Measurements from ENCODE around the gene CD300A. TPM values are rescaled to one million over a fixed set of nuclear protein-coding genes. Genes with fewer than 3 reads are reported as not detected.
A peak's percentile ranks its signal among the peaks of the same experiment; 100 is the strongest.

CD300A gene
- total RNA-seq, 2 donors from 2014 or later = 3.9 to 7.2 TPM

GRCh38 chr17:74465378-74466110 is 890 bp upstream of the CD300A start:
- Mint-ChIP-seq H3K27me3 (ENCODE audit: low read depth) (no peaks in the 10 kb centered on the region), H3K27ac (no peak overlapping the region), H3K4me3 (no peak overlapping the region), H3K9me3 (no peaks in the 10 kb centered on the region), H3K36me3 (ENCODE audit: insufficient read depth in 2 of 2) (no peaks in the 10 kb centered on the region), H3K4me1 (ENCODE audit: low read depth) (no peaks in the 10 kb centered on the region)
- DNase-seq = no peak
- no peak for ATAC-seq (replicated peaks in 1 of 2)

GRCh38 chr17:74466828-74467184 is 372 bp downstream of the CD300A start:
- Mint-ChIP-seq H3K4me3 (peak overlapping the region in 1 of 2 donors; percentile 66), H3K27me3 (ENCODE audit: low read depth) (no peaks in the 10 kb centered on the region), H3K4me1 (ENCODE audit: low read depth) (peaks cover 10% of the 10 kb centered on the region), H3K27ac (no peak overlapping the region), H3K9me3 (no peaks in the 10 kb centered on the region), H3K36me3 (ENCODE audit: insufficient read depth in 2 of 2) (no peaks in the 10 kb centered on the region)
- DNase-seq (no peak), ATAC-seq (replicated peaks in 1 of 2) (no peak)

GRCh38 chr17:74467221-74467951 is 952 bp downstream of the CD300A start:
- peak overlapping the region in 1 of 2 donors; percentile 72 for H3K4me3 Mint-ChIP-seq
- H3K9me3 Mint-ChIP-seq = no peaks in the 10 kb centered on the region
- peak overlapping the region; percentile 8 for H3K27ac Mint-ChIP-seq
- ATAC-seq (replicated peaks in 1 of 2) (no peak), DNase-seq (no peak)
- peaks cover 10% of the 10 kb centered on the region for H3K4me1 Mint-ChIP-seq (ENCODE audit: low read depth)
- no peaks in the 10 kb centered on the region for H3K36me3 Mint-ChIP-seq (ENCODE audit: insufficient read depth in 2 of 2)
- no peaks in the 10 kb centered on the region for H3K27me3 Mint-ChIP-seq (ENCODE audit: low read depth)

- H3K4me3 Mint-ChIP-seq = no peak overlapping the region
- peaks cover 28% of the 10 kb centered on the region for H3K4me1 Mint-ChIP-seq (ENCODE audit: low read depth)
- peaks cover 11 to 14% of the 10 kb centered on the region in 2 donors for H3K36me3 Mint-ChIP-seq (ENCODE audit: insufficient read depth in 2 of 2)
- DNase-seq (no peak), ATAC-seq (replicated peaks in 1 of 2) (no peak)
- H3K27ac Mint-ChIP-seq = peak overlapping the region; percentile 8
- peaks cover 7% of the 10 kb centered on the region in 2 donors for H3K9me3 Mint-ChIP-seq
- no peaks in the 10 kb centered on the region for H3K27me3 Mint-ChIP-seq (ENCODE audit: low read depth)
Measured at GRCh38 chr17:74471341-74471740, 4.9 kb downstream of the CD300A start.

GRCh38 chr17:74472890-74473289 is 6.5 kb downstream of the CD300A start:
- no peak for ATAC-seq (replicated peaks in 1 of 2)
- Mint-ChIP-seq H3K27me3 (ENCODE audit: low read depth) (no peaks in the 10 kb centered on the region), H3K9me3 (peaks cover 9 to 14% of the 10 kb centered on the region in 2 donors), H3K4me1 (ENCODE audit: low read depth) (peaks cover 32% of the 10 kb centered on the region), H3K4me3 (no peak overlapping the region), H3K36me3 (ENCODE audit: insufficient read depth in 2 of 2) (peaks cover 11 to 20% of the 10 kb centered on the region in 2 donors), H3K27ac (no peak overlapping the region)
- DNase-seq = no peak

- Mint-ChIP-seq H3K27me3 (ENCODE audit: low read depth) (no peaks in the 10 kb centered on the region), H3K4me3 (no peak overlapping the region), H3K4me1 (ENCODE audit: low read depth) (peaks cover 36% of the 10 kb centered on the region), H3K36me3 (ENCODE audit: insufficient read depth in 2 of 2) (peaks cover 11 to 20% of the 10 kb centered on the region in 2 donors), H3K27ac (peak overlapping the region; percentile 77), H3K9me3 (peaks cover 9 to 14% of the 10 kb centered on the region in 2 donors)
- ATAC-seq (replicated peaks in 1 of 2) (no peak), DNase-seq (no peak)
Measured at GRCh38 chr17:74473294-74473693, 6.9 kb downstream of the CD300A start.

GRCh38 chr17:74474043-74474792 is 7.8 kb downstream of the CD300A start:
- DNase-seq = no peak
- Mint-ChIP-seq H3K27me3 (ENCODE audit: low read depth) (no peaks in the 10 kb centered on the region), H3K4me3 (peak overlapping the region in 1 of 2 donors; percentile 68), H3K27ac (peak overlapping the region; percentile 77), H3K4me1 (ENCODE audit: low read depth) (peaks cover 45% of the 10 kb centered on the region), H3K9me3 (peaks cover 9 to 14% of the 10 kb centered on the region in 2 donors), H3K36me3 (ENCODE audit: insufficient read depth in 2 of 2) (peaks cover 11 to 20% of the 10 kb centered on the region in 2 donors)
- peak in 1 of 2 donors; percentile 21 for ATAC-seq (replicated peaks in 1 of 2)

GRCh38 chr17:74475189-74475588 is 8.8 kb downstream of the CD300A start:
- Mint-ChIP-seq H3K27ac (no peak overlapping the region), H3K9me3 (peaks cover 9 to 14% of the 10 kb centered on the region in 2 donors), H3K36me3 (ENCODE audit: insufficient read depth in 2 of 2) (peaks cover 11 to 20% of the 10 kb centered on the region in 2 donors), H3K27me3 (ENCODE audit: low read depth) (no peaks in the 10 kb centered on the region), H3K4me3 (no peak overlapping the region), H3K4me1 (ENCODE audit: low read depth) (peaks cover 55% of the 10 kb centered on the region)
- DNase-seq = no peak
- ATAC-seq (replicated peaks in 1 of 2) = no peak

- peaks cover 11 to 20% of the 10 kb centered on the region in 2 donors for H3K36me3 Mint-ChIP-seq (ENCODE audit: insufficient read depth in 2 of 2)
- peaks cover 9 to 14% of the 10 kb centered on the region in 2 donors for H3K9me3 Mint-ChIP-seq
- no peak overlapping the region for H3K4me3 Mint-ChIP-seq
- peaks cover 53% of the 10 kb centered on the region for H3K4me1 Mint-ChIP-seq (ENCODE audit: low read depth)
- H3K27me3 Mint-ChIP-seq (ENCODE audit: low read depth) = no peaks in the 10 kb centered on the region
- DNase-seq (no peak), ATAC-seq (replicated peaks in 1 of 2) (no peak)
- no peak overlapping the region for H3K27ac Mint-ChIP-seq
Measured at GRCh38 chr17:74477411-74477810, 11.0 kb downstream of the CD300A start.

GRCh38 chr17:74478420-74479100 is 12.1 kb downstream of the CD300A start:
- Mint-ChIP-seq H3K4me3 (peak overlapping the region; percentile 45 to 74), H3K27ac (peak overlapping the region; percentile 80), H3K4me1 (ENCODE audit: low read depth) (peaks cover 50% of the 10 kb centered on the region), H3K36me3 (ENCODE audit: insufficient read depth in 2 of 2) (peaks cover 11 to 19% of the 10 kb centered on the region in 2 donors), H3K27me3 (ENCODE audit: low read depth) (no peaks in the 10 kb centered on the region), H3K9me3 (peaks cover 9 to 14% of the 10 kb centered on the region in 2 donors)
- DNase-seq = peak; percentile 36 to 43
- peak; percentile 83 to 84 for ATAC-seq (replicated peaks in 1 of 2)

- DNase-seq (no peak), ATAC-seq (replicated peaks in 1 of 2) (no peak)
Measured at GRCh38 chr17:74480290-74480689, 13.9 kb downstream of the CD300A start.

GRCh38 chr17:74481621-74482020 is 15.2 kb downstream of the CD300A start:
- H3K4me3 Mint-ChIP-seq = no peak overlapping the region
- H3K9me3 Mint-ChIP-seq = peaks cover 2 to 4% of the 10 kb centered on the region in 2 donors
- no peaks in the 10 kb centered on the region for H3K27me3 Mint-ChIP-seq (ENCODE audit: low read depth)
- H3K27ac Mint-ChIP-seq = no peak overlapping the region
- H3K36me3 Mint-ChIP-seq (ENCODE audit: insufficient read depth in 2 of 2) = peaks cover 0 to 4% of the 10 kb centered on the region in 2 donors
- ATAC-seq (replicated peaks in 1 of 2) = no peak
- H3K4me1 Mint-ChIP-seq (ENCODE audit: low read depth) = peaks cover 35% of the 10 kb centered on the region
- DNase-seq = no peak

More at GRCh38 chr17:74480290-74480689, 13.9 kb downstream of the CD300A start:
- Mint-ChIP-seq H3K4me3 (peak overlapping the region in 1 of 2 donors; percentile 52), H3K9me3 (peaks cover 7 to 11% of the 10 kb centered on the region in 2 donors), H3K27ac (no peak overlapping the region), H3K36me3 (ENCODE audit: insufficient read depth in 2 of 2) (peaks cover 5 to 10% of the 10 kb centered on the region in 2 donors), H3K4me1 (ENCODE audit: low read depth) (peaks cover 35% of the 10 kb centered on the region), H3K27me3 (ENCODE audit: low read depth) (no peaks in the 10 kb centered on the region)

Data from activated T-cell treated with anti-CD3 and anti-CD28 coated beads, Interleukin-2, amount 50 U/mL, for 72 hours (primary cell).